ENCODE results near the gene POLR2E. TPM values are rescaled to one million over a fixed set of nuclear protein-coding genes. Genes with fewer than 3 reads are reported as not detected.

Gene POLR2E
- total and polyA plus RNA-seq, 7 donors = 82.0 to 203 (median 124) TPM

GRCh38 chr19:1055886-1056620 is 39.1 kb downstream of the POLR2E start:
- 95 to 96% methylated on average over 20 of the region's 20 CpGs for WGBS, 2 donors
- H3K4me1 ChIP-seq = no peaks in the 10 kb centered on the region
- peaks cover 3 to 39% (median 19%) of the 10 kb centered on the region in 4 donors for H3K9me3 ChIP-seq
- DNase-seq = no peak
- H3K27ac ChIP-seq = no peak overlapping the region
- intact Hi-C loops (cut with DNase I) = no loop called here
- TF ChIP-seq POLR2AphosphoS5 (IDR thresholded peaks at IDR 0.05) = no peak
- no peak for TF ChIP-seq POLR2A (IDR thresholded peaks at IDR 0.05)
- no peak for TF ChIP-seq CTCF (IDR thresholded peaks at IDR 0.05)
- no peak for TF ChIP-seq EP300 (IDR thresholded peaks at IDR 0.05)
- H3K4me3 ChIP-seq = no peak overlapping the region
- no peaks in the 10 kb centered on the region for H3K27me3 ChIP-seq
- H3K36me3 ChIP-seq = no peaks in the 10 kb centered on the region

GRCh38 chr19:1055028-1055425 is 40.1 kb downstream of the POLR2E start:
- intact Hi-C loops (cut with DNase I) = no loop called here
- no peak for TF ChIP-seq EP300 (IDR thresholded peaks at IDR 0.05)
- TF ChIP-seq POLR2A (IDR thresholded peaks at IDR 0.05) = no peak
- TF ChIP-seq POLR2AphosphoS5 (IDR thresholded peaks at IDR 0.05) = no peak
- no peak for TF ChIP-seq CTCF (IDR thresholded peaks at IDR 0.05)
- Histone ChIP-seq H3K9me3 (peaks cover 3 to 39% (median 19%) of the 10 kb centered on the region in 4 donors), H3K27me3 (no peaks in the 10 kb centered on the region), H3K27ac (no peak overlapping the region), H3K4me1 (no peaks in the 10 kb centered on the region), H3K4me3 (no peak overlapping the region), H3K36me3 (no peaks in the 10 kb centered on the region)
- WGBS, 2 donors = 94 to 96% methylated on average over 14 of the region's 14 CpGs
- no peak for DNase-seq

- 93 to 94% methylated on average over 28 of the region's 28 CpGs for WGBS, 2 donors
- DNase-seq = no peak
- intact Hi-C loops (cut with DNase I) = no loop called here
- no peak overlapping the region for H3K4me3 ChIP-seq
- no peaks in the 10 kb centered on the region for H3K36me3 ChIP-seq
- H3K4me1 ChIP-seq = no peaks in the 10 kb centered on the region
- no peak overlapping the region for H3K27ac ChIP-seq
- TF ChIP-seq CTCF (IDR thresholded peaks at IDR 0.05) (no peak), POLR2A (IDR thresholded peaks at IDR 0.05) (no peak), POLR2AphosphoS5 (IDR thresholded peaks at IDR 0.05) (no peak), EP300 (IDR thresholded peaks at IDR 0.05) (no peak)
- H3K27me3 ChIP-seq = no peaks in the 10 kb centered on the region
- peaks cover 3 to 33% (median 19%) of the 10 kb centered on the region in 4 donors for H3K9me3 ChIP-seq
These were observed 40.8 kb downstream of the POLR2E start for GRCh38 chr19:1054102-1055027.

GRCh38 chr19:1053176-1054101 is 41.7 kb downstream of the POLR2E start:
- no peaks in the 10 kb centered on the region for H3K36me3 ChIP-seq
- H3K4me1 ChIP-seq = no peaks in the 10 kb centered on the region
- TF ChIP-seq CTCF (IDR thresholded peaks at IDR 0.05) = no peak
- no peak for TF ChIP-seq POLR2A (IDR thresholded peaks at IDR 0.05)
- TF ChIP-seq POLR2AphosphoS5 (IDR thresholded peaks at IDR 0.05) = no peak
- TF ChIP-seq EP300 (IDR thresholded peaks at IDR 0.05) = no peak
- intact Hi-C loops (cut with DNase I) = no loop called here
- H3K9me3 ChIP-seq = peaks cover 3 to 26% (median 16%) of the 10 kb centered on the region in 4 donors
- H3K4me3 ChIP-seq = no peak overlapping the region
- no peak overlapping the region for H3K27ac ChIP-seq
- DNase-seq = no peak
- WGBS, 2 donors = 79 to 86% methylated on average over 31 of the region's 31 CpGs
- no peaks in the 10 kb centered on the region for H3K27me3 ChIP-seq

Measured in sigmoid colon (tissue), 7 donors.